Measurements from ENCODE around the gene MASP1.
"Not testable (repeated sequence)": the region's sequence is repeated elsewhere in the genome, so short reads cannot be mapped to it uniquely, and the experiment has no call there.

MASP1 gene

DNA sequence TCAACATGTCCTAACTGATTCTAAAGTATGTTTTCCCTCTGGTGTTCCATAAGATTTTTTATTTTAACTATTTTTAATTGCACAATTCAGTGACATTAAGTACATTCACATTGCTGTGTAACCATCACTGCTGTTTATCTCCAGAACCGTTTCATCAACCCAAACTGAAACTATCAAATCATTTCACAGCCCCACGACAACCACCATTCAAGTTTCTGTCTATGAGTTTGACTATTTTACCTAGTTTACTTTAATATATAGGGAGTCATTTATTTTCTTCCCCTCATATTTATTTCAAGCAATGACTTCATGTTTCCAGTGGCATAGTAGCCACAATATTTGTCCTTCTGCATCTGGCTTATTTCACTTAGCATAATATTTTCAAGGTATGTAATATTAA lies 85.9 kb downstream of the MASP1 start:
- H3K4me1 Mint-ChIP-seq, result no peaks in the 10 kb centered on the region
- H3K9me3 Mint-ChIP-seq, result peaks cover 0 to 4% of the 10 kb centered on the region in 2 donors
- DNase-seq (no peak), ATAC-seq (peak; percentile 74)
- peaks cover 19% of the 10 kb centered on the region for H3K27me3 Mint-ChIP-seq
- H3K27ac Mint-ChIP-seq, result no peak overlapping the region
- H3K4me3 Mint-ChIP-seq, result no peak overlapping the region

DNA sequence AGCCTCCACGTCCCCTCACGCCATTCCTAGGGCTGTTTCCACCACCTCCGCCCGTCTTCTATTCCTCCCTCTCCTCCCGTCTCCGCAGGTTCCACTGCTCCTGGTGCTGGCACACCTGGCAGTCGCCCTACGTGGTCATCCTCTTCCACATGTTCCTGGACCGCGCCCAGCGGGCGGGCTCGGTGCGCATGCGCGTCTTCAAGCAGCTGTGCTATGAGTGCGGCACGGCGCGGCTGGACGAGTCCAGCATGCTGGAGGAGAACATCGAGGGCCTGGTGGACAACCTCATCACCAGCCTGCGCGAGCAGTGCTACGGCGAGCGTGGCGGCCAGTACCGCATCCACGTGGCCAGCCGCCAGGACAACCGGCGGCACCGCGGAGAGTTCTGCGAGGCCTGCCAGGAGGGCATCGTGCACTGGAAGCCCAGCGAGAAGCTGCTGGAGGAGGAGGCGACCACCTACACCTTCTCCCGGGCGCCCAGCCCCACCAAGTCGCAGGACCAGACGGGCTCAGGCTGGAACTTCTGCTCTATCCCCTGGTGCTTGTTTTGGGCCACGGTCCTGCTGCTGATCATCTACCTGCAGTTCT lies 92.0 kb downstream of the MASP1 start:
- not testable (repeated sequence) for H3K9me3 Mint-ChIP-seq, DNase-seq, H3K27me3 Mint-ChIP-seq, H3K4me1 Mint-ChIP-seq, H3K27ac Mint-ChIP-seq, H3K4me3 Mint-ChIP-seq
- ATAC-seq, result peak; percentile 40

DNA sequence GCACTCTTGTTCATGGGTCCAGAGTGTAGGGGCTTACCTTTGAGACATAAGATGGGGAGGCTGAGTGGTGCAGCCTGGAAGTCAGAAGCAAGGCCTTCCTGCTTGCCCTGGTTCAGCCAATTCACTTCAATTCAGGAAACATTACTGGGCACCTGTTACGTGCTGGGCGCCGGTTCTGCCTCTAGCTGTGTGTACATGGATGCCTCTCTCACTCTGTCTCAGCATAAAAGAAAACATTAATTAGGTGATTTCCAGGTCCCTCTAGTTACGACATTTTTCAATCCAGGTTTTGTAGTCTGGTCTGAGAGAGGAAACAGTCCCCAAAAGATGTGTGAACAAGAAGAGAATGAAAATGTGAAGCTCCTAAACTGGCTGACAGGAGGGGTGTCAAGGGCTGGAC lies 93.0 kb downstream of the MASP1 start:
- no peaks in the 10 kb centered on the region for H3K4me1 Mint-ChIP-seq
- DNase-seq (no peak), ATAC-seq (no peak)
- H3K9me3 Mint-ChIP-seq, result no peaks in the 10 kb centered on the region
- no peak overlapping the region for H3K4me3 Mint-ChIP-seq
- H3K27ac Mint-ChIP-seq, result no peak overlapping the region
- H3K27me3 Mint-ChIP-seq, result peaks cover 9% of the 10 kb centered on the region

DNA sequence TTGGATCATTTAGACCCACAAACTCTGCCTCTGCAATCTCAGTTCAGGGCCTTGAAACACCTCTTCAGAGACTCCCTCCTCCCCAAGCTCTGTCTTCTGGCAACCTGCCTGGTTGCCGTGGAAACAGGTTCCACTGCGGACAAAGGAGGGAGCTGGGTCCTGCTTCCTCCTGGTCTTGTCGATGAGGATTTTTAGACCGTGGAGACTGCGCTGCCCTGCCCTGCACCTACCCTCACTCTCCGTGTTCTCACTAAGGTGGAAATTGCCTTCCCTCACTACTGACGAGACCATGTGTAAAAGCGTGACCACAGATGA lies 94.2 kb downstream of the MASP1 start, which contains the start of gene RTP1:
Gene RTP1 (plus strand): TSS at position 152 of the 315 bp plus-strand sequence. CDS start 30 bp downstream, at position 182.
- ATAC-seq, result no peak
- no peak for DNase-seq
- H3K4me1 Mint-ChIP-seq, result no peaks in the 10 kb centered on the region
- H3K4me3 Mint-ChIP-seq, result no peak within 1 kb of the TSS
- no peaks in the 10 kb centered on the region for H3K9me3 Mint-ChIP-seq
- peaks cover 11% of the 10 kb centered on the region for H3K27me3 Mint-ChIP-seq
- no peak within 1 kb of the TSS for H3K27ac Mint-ChIP-seq

DNA sequence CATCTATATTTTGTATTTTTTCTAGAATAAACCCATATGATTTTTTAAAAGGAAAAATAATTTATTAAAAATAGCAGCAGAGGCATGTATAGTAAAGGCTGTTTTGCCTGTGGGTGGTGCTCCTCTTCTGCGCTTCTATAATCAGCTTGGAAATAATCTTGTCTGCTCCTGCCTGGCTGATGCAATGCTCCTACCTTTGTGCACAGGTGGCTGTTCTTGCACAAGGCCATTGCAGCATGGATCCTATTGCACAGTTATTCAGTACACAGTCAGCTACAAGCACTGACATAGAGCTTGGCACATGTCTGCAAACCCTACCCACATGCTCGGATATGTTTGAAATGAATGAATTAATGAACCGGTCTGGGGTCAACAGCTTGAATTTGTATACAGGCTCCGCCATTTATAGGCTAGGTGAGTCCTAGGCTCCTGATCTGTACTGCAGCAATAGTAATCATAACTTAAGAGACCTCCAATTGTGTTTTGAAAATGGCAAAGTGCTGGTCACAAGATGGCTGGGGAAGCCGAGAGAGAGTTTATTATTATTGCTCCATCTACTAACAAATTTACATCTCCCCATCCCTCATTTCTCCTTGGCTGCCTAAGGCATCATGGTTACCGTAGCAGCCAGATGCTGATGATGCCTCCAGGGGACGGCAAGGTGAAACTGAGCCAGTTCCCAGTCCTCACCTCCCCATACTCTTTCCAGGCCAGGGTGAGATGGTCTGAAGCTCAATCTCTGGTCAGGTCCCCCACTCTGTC lies 94.8 kb downstream of the MASP1 start:
- DNase-seq (no peak), ATAC-seq (no peak)
- no peak overlapping the region for H3K27ac Mint-ChIP-seq
- peaks cover 11% of the 10 kb centered on the region for H3K27me3 Mint-ChIP-seq
- no peaks in the 10 kb centered on the region for H3K9me3 Mint-ChIP-seq
- no peak overlapping the region for H3K4me3 Mint-ChIP-seq
- no peaks in the 10 kb centered on the region for H3K4me1 Mint-ChIP-seq

DNA sequence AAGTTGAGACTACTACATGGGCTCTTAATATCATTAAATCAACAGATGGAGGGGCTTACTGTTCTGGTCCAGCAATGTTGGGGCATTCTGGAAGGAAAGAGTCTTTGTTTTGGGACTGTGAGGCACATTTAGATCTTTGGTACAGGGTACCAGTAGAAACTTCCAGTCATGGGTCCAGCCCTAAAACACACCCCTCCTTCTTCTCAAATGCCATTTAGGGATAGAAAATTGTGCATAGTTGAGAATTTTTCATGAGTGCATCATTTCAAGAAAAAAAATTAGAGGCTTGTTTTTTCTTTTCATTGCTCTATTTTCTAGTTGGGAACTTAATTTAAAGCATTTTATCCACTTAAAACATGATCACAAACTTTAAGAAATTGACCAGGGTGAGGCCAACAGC lies 98.4 kb downstream of the MASP1 start:
- Mint-ChIP-seq H3K27ac (no peak overlapping the region), H3K9me3 (no peaks in the 10 kb centered on the region), H3K4me3 (no peak overlapping the region), H3K27me3 (peaks cover 42% of the 10 kb centered on the region), H3K4me1 (no peaks in the 10 kb centered on the region)
- ATAC-seq, result no peak
- DNase-seq, result no peak

DNA sequence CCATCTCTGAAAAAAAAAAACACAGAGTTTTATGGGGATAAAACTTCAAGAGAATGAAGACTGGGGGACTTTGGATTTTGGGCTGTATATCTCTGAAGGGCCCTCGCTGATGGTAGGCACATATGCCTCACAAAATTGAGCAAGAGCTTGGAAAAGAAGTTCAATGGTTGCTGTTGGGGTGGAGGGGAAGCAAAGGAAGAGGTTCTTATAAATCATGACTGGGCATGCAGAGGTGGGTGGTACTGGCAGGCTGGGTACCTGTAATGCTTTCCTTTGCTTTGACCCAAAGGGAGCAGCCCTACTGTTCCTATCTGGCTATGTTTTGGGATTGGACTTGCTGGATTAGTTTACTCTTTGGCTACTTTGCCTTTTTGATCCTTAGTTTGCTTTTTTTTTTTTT lies 100.3 kb downstream of the MASP1 start:
- no peak overlapping the region for H3K4me3 Mint-ChIP-seq
- no peak overlapping the region for H3K27ac Mint-ChIP-seq
- DNase-seq (no peak), ATAC-seq (no peak)
- no peaks in the 10 kb centered on the region for H3K9me3 Mint-ChIP-seq
- peaks cover 50% of the 10 kb centered on the region for H3K27me3 Mint-ChIP-seq
- H3K4me1 Mint-ChIP-seq, result no peaks in the 10 kb centered on the region

DNA sequence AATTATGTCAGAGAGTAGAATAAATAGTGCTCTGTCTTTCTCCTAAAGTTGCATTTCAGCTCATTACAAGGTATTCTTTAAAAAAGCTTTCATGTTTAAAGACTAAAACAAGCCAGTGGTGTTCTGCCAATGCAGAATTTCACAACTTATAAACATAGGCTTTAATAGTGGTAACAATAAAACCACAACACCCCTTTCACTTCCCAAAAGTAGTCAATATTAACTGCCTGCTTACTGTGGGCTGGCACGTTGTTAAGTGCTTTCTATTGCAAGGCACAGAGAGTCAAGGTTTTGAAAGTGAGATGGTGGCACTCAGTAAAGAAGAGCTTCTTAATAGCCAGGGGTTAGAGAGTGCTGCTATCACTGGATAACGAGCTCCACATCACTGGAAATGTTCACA lies 102.6 kb downstream of the MASP1 start:
- no peaks in the 10 kb centered on the region for H3K4me1 Mint-ChIP-seq
- no peak for ATAC-seq
- H3K27ac Mint-ChIP-seq, result no peak overlapping the region
- no peaks in the 10 kb centered on the region for H3K9me3 Mint-ChIP-seq
- no peak for DNase-seq
- no peak overlapping the region for H3K4me3 Mint-ChIP-seq
- H3K27me3 Mint-ChIP-seq, result peaks cover 50% of the 10 kb centered on the region

DNA sequence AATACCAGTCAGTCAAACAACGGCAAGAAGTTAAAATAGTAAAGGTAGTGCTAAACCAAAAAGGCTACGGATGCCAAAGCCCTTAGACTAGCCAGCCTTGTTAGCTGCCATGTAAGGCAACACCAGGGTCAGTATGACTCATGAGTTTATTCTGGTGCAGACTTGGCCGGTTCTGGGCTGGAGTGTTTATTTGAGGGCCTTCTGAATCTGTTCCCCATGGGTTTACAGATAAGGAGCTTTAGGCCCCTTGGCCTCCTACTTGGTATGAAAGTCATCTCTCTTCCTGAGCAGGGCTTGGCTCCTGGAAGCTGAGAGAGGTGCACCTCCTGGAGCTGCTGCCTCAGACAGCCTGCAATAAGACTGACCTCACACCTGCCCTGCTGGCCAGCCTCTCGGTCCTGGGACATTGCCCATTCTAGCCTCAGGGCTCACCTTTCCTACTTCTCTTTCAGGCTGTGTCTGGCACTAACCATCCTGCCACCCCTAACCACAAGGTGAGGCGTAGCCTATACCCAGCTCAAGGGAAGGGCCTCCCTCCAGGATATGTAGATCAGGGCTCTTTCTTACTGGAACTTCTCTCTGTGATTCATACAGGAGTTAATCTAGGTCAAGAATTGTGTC lies 104.6 kb downstream of the MASP1 start:
- DNase-seq (no peak), ATAC-seq (no peak)
- H3K27ac Mint-ChIP-seq, result peak overlapping the region in 1 of 2 donors; percentile 9
- H3K4me1 Mint-ChIP-seq, result no peaks in the 10 kb centered on the region
- H3K27me3 Mint-ChIP-seq, result peaks cover 40% of the 10 kb centered on the region
- H3K9me3 Mint-ChIP-seq, result no peaks in the 10 kb centered on the region
- H3K4me3 Mint-ChIP-seq, result no peak overlapping the region

DNA sequence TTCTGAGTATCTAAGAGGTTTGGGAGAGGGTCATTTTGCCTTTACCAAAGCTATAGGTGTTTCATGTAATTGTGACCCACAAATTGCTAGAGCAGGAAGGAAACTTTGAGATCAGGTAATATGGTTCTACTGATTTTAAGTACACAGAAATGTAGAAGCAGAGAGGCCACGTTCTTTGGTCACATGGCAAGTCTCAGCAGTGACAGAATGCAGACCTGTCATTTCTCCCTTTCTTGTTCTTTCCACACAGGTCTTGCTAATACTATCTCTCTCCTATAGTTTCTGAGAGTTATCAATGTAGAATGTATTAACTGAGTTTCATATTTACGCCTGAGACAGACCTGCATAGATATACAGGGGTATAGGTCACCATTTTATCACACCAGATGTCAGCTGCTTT lies 105.2 kb downstream of the MASP1 start:
- no peaks in the 10 kb centered on the region for H3K4me1 Mint-ChIP-seq
- H3K27ac Mint-ChIP-seq, result no peak overlapping the region
- H3K9me3 Mint-ChIP-seq, result no peaks in the 10 kb centered on the region
- ATAC-seq, result no peak
- DNase-seq, result no peak
- H3K4me3 Mint-ChIP-seq, result no peak overlapping the region
- H3K27me3 Mint-ChIP-seq, result peaks cover 35% of the 10 kb centered on the region

DNA sequence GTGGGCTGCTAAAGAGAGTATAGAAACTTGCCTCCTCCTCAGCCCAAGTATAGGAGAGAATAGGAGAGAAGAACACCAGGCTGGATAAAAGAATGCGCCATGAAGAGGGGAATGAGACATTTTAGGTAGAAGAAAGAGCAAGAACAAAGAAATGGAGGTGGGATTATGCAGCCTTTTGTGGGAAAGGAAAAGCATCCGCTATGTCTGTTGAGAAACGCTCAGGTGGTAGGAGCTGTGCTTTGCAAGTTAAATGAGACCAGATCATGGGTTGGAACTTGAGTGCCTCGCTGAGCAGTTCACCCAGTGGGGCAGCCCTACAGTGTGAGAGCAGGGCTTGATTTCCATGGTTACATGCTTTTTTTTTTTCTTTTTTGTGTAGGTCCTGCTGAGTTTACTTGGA lies 105.8 kb downstream of the MASP1 start:
- ATAC-seq (no peak), DNase-seq (no peak)
- no peaks in the 10 kb centered on the region for H3K4me1 Mint-ChIP-seq
- H3K4me3 Mint-ChIP-seq, result no peak overlapping the region
- H3K27me3 Mint-ChIP-seq, result peaks cover 29% of the 10 kb centered on the region
- no peak overlapping the region for H3K27ac Mint-ChIP-seq
- H3K9me3 Mint-ChIP-seq, result no peaks in the 10 kb centered on the region

All from stimulated activated naive CD8-positive, alpha-beta T cell treated with anti-CD3 and anti-CD28 coated beads, Interleukin-15, amount 100 ng/mL, for 72 hours (primary cell).